ENCODE measurements around the gene SRGAP2C.
"Not testable (repeated sequence)": the region's sequence is repeated elsewhere in the genome, so short reads cannot be mapped to it uniquely, and the experiment has no call there.

The SRGAP2C gene

GRCh38 chr1:121200232-121200631 lies 15.5 kb downstream of the SRGAP2C start:
- no CpG with 5 or more reads among the region's 1 CpG for WGBS (ENCODE audit: extremely low coverage, insufficient coverage, insufficient read length)
- H3K14ac ChIP-seq (ENCODE audit: low read length); H4K8ac ChIP-seq (ENCODE audit: low read depth, low read length); H3K4me3 ChIP-seq (ENCODE audit: low read depth, low read length); H4K12ac ChIP-seq (ENCODE audit: low read depth, low read length); H3K36me3 ChIP-seq (ENCODE audit: control insufficient read depth in 1 of 2, insufficient read depth in 2 of 2, low read length in 2 of 2); H2BK120ac ChIP-seq (ENCODE audit: insufficient read depth, low read length, poor library complexity); H4K91ac ChIP-seq (ENCODE audit: low read depth, low read length); H2AK5ac ChIP-seq (ENCODE audit: low read length); H3K4ac ChIP-seq (ENCODE audit: low read depth, low read length); H2BK5ac ChIP-seq (ENCODE audit: low read depth, low read length, poor library complexity); DNase-seq; H3K23ac ChIP-seq (ENCODE audit: low read length); H2AFZ ChIP-seq (ENCODE audit: insufficient read depth, low read length, poor library complexity); H3K9ac ChIP-seq (ENCODE audit: low read length); H3K18ac ChIP-seq (ENCODE audit: low read length); H3K9me3 ChIP-seq (ENCODE audit: insufficient read depth, low read depth, low read length); H2BK12ac ChIP-seq (ENCODE audit: low read length); H3K4me2 ChIP-seq (ENCODE audit: low read length); H3K27me3 ChIP-seq (ENCODE audit: insufficient read depth, low read length); H3K79me1 ChIP-seq (ENCODE audit: low read length); H3K4me1 ChIP-seq (ENCODE audit: control insufficient read depth in 1 of 2, insufficient read depth in 2 of 2, low read length in 2 of 2); H3K27ac ChIP-seq (ENCODE audit: low read depth, low read length); H3K79me2 ChIP-seq (ENCODE audit: control insufficient read depth, insufficient read depth, low read length, poor library complexity): not testable (repeated sequence)

- H3K18ac ChIP-seq (ENCODE audit: low read length); H2AK5ac ChIP-seq (ENCODE audit: low read length); H3K27me3 ChIP-seq (ENCODE audit: insufficient read depth, low read length); H3K79me1 ChIP-seq (ENCODE audit: low read length); H2BK120ac ChIP-seq (ENCODE audit: insufficient read depth, low read length, poor library complexity); H3K79me2 ChIP-seq (ENCODE audit: control insufficient read depth, insufficient read depth, low read length, poor library complexity); H2AFZ ChIP-seq (ENCODE audit: insufficient read depth, low read length, poor library complexity); H3K4me1 ChIP-seq (ENCODE audit: control insufficient read depth in 1 of 2, insufficient read depth in 2 of 2, low read length in 2 of 2); H3K14ac ChIP-seq (ENCODE audit: low read length); H3K9me3 ChIP-seq (ENCODE audit: insufficient read depth, low read depth, low read length); H3K9ac ChIP-seq (ENCODE audit: low read length); H4K8ac ChIP-seq (ENCODE audit: low read depth, low read length); H3K4ac ChIP-seq (ENCODE audit: low read depth, low read length); H2BK5ac ChIP-seq (ENCODE audit: low read depth, low read length, poor library complexity); H3K4me3 ChIP-seq (ENCODE audit: low read depth, low read length); H3K27ac ChIP-seq (ENCODE audit: low read depth, low read length); H4K12ac ChIP-seq (ENCODE audit: low read depth, low read length); H4K91ac ChIP-seq (ENCODE audit: low read depth, low read length); H3K36me3 ChIP-seq (ENCODE audit: control insufficient read depth in 1 of 2, insufficient read depth in 2 of 2, low read length in 2 of 2); H3K4me2 ChIP-seq (ENCODE audit: low read length); H3K23ac ChIP-seq (ENCODE audit: low read length); H2BK12ac ChIP-seq (ENCODE audit: low read length): not testable (repeated sequence)
- peak; percentile 55 to 77 for DNase-seq
- no CpG with 5 or more reads among the region's 13 CpGs for WGBS (ENCODE audit: extremely low coverage, insufficient coverage, insufficient read length)
Measured at GRCh38 chr1:121200985-121201981, 16.5 kb downstream of the SRGAP2C start.

- not testable (repeated sequence) for H4K8ac ChIP-seq (ENCODE audit: low read depth, low read length); H3K14ac ChIP-seq (ENCODE audit: low read length); H3K36me3 ChIP-seq (ENCODE audit: control insufficient read depth in 1 of 2, insufficient read depth in 2 of 2, low read length in 2 of 2); H3K18ac ChIP-seq (ENCODE audit: low read length); H3K4ac ChIP-seq (ENCODE audit: low read depth, low read length); H2BK5ac ChIP-seq (ENCODE audit: low read depth, low read length, poor library complexity); H2AFZ ChIP-seq (ENCODE audit: insufficient read depth, low read length, poor library complexity); H3K4me3 ChIP-seq (ENCODE audit: low read depth, low read length); H3K79me2 ChIP-seq (ENCODE audit: control insufficient read depth, insufficient read depth, low read length, poor library complexity); H2BK12ac ChIP-seq (ENCODE audit: low read length); H3K23ac ChIP-seq (ENCODE audit: low read length); H2AK5ac ChIP-seq (ENCODE audit: low read length); H3K4me2 ChIP-seq (ENCODE audit: low read length); H4K91ac ChIP-seq (ENCODE audit: low read depth, low read length); H3K9ac ChIP-seq (ENCODE audit: low read length); H3K79me1 ChIP-seq (ENCODE audit: low read length); H4K12ac ChIP-seq (ENCODE audit: low read depth, low read length); H2BK120ac ChIP-seq (ENCODE audit: insufficient read depth, low read length, poor library complexity); H3K27me3 ChIP-seq (ENCODE audit: insufficient read depth, low read length); H3K27ac ChIP-seq (ENCODE audit: low read depth, low read length); H3K9me3 ChIP-seq (ENCODE audit: insufficient read depth, low read depth, low read length); H3K4me1 ChIP-seq (ENCODE audit: control insufficient read depth in 1 of 2, insufficient read depth in 2 of 2, low read length in 2 of 2)
- DNase-seq: peak in 1 of 2 donors; percentile 1
- no CpG with 5 or more reads among the region's 3 CpGs for WGBS (ENCODE audit: extremely low coverage, insufficient coverage, insufficient read length)
Measured at GRCh38 chr1:121202986-121203385, 18.2 kb downstream of the SRGAP2C start.

GRCh38 chr1:121205786-121206711 lies 21.3 kb downstream of the SRGAP2C start:
- not testable (repeated sequence) for H3K79me1 ChIP-seq (ENCODE audit: low read length); DNase-seq; H4K91ac ChIP-seq (ENCODE audit: low read depth, low read length); H3K27ac ChIP-seq (ENCODE audit: low read depth, low read length); H2AFZ ChIP-seq (ENCODE audit: insufficient read depth, low read length, poor library complexity); H4K12ac ChIP-seq (ENCODE audit: low read depth, low read length); H3K9ac ChIP-seq (ENCODE audit: low read length); H4K8ac ChIP-seq (ENCODE audit: low read depth, low read length); H3K4ac ChIP-seq (ENCODE audit: low read depth, low read length); H3K27me3 ChIP-seq (ENCODE audit: insufficient read depth, low read length); H3K79me2 ChIP-seq (ENCODE audit: control insufficient read depth, insufficient read depth, low read length, poor library complexity); H2AK5ac ChIP-seq (ENCODE audit: low read length); H3K23ac ChIP-seq (ENCODE audit: low read length); H2BK120ac ChIP-seq (ENCODE audit: insufficient read depth, low read length, poor library complexity); H3K14ac ChIP-seq (ENCODE audit: low read length); H3K36me3 ChIP-seq (ENCODE audit: control insufficient read depth in 1 of 2, insufficient read depth in 2 of 2, low read length in 2 of 2); H3K18ac ChIP-seq (ENCODE audit: low read length); H3K4me1 ChIP-seq (ENCODE audit: control insufficient read depth in 1 of 2, insufficient read depth in 2 of 2, low read length in 2 of 2); H3K4me3 ChIP-seq (ENCODE audit: low read depth, low read length); H3K4me2 ChIP-seq (ENCODE audit: low read length); H3K9me3 ChIP-seq (ENCODE audit: insufficient read depth, low read depth, low read length); H2BK5ac ChIP-seq (ENCODE audit: low read depth, low read length, poor library complexity); H2BK12ac ChIP-seq (ENCODE audit: low read length)
- WGBS (ENCODE audit: extremely low coverage, insufficient coverage, insufficient read length): no CpG with 5 or more reads among the region's 8 CpGs

Measured in trophoblast cell (in vitro differentiated cells and primary cell).